HG02678 (cell line): Measurements from ENCODE around the gene KRTAP10-7.
"Not testable (repeated sequence)": the region's sequence is repeated elsewhere in the genome, so short reads cannot be mapped to it uniquely, and the experiment has no call there.

Experiments used
- ATAC-seq: cut with Tn5 transposase; IDR thresholded peaks from one replicate; pipeline ENCODE4 v1.9.1; 2021; ENCODE audit warnings: mild to moderate bottlenecking, moderate library complexity; ENCODE audit not compliant: unreplicated experiment

Gene KRTAP10-7

DNA sequence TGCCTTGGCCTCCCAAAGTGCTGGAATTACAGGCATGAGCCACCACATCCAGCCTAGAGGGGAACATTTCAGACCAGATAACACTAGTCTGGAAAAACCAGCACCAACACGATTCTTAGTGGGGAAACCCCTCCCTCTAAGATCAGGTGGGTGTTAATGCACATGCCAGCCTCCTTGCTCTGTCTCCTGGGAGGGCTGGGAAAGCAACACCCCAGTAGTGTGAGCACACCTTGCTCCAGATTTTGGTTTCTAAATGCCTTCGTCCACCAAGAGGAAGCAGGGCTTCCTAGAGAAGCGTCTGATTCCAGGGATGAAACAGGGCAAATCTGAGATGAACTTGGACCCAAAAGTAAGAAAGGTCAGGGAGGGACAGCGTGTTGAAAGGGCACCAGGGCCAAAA lies 29.1 kb upstream of the KRTAP10-7 start:
- no peak for ATAC-seq

DNA sequence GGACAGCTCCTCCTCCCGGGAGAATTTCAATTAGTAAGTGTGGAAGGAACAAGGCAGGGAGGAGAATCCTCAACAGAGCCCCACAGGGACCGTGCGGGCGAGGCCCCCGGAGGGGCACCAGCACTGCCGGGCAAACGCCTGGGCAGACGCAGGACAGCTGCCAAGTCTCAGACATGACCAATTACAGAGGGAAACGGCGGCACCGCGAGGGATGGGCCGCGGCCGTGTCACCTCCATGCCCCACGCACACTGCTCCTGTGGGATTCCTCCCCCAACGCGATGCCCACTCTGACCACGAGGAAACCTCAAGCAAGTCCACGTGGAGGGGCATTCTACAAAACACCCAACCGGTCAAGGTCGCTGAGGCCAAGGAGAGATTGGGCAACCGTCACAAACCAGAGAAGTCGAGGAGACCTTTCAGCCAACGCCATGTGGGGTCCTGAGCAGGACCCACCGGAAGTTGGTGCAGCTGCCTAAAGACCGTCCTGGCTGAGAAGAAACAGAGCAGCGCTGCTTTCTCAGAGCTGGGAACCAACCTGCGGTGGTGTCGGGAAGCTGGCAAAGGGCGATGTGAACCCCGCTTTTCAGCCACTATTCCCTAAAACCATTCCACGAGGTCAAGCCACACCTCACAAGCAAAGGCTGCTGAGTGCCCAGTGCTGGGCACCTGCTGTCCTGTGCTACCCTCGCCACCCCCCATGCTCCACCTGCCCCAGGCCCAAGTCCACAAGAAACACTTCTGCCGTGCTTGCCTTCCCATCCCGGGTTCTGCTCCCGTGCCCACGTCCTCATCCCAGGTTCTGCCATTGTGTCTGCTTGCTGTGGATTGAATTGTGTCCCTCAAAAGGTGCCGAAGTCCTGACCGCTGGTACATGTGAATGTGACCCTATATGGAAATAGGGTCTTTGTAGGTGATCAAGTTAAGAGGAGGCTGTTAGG lies 28.3 kb upstream of the KRTAP10-7 start:
- no peak for ATAC-seq

DNA sequence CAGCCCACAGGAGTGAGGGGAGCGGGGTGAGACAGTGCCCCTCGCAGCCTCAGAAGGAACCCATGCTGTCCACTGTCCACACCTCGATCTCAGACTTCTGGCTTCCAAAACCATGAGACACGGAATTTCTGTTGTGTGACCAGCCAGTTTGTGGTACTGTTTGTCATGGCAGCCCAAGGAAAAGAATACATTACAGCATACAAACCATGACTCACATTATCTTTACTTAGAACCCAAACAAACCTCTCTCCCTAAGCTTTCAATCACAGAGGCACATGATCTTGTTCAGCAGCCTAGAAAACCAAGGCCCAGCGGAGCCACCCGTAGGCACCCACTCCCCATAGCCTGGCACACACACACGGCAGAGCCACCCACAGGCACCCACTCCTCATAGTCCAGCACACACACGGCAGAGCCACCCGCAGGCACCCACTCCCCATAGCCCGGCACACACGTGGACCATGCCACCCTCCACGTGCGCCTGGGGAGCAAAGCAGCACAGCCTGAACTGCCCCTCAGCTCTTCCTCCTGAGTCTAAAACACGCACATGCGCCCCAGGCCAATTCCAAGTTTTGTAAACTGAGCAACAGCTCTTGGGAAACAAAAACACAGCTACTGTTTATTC lies 27.3 kb upstream of the KRTAP10-7 start:
- ATAC-seq = no peak

DNA sequence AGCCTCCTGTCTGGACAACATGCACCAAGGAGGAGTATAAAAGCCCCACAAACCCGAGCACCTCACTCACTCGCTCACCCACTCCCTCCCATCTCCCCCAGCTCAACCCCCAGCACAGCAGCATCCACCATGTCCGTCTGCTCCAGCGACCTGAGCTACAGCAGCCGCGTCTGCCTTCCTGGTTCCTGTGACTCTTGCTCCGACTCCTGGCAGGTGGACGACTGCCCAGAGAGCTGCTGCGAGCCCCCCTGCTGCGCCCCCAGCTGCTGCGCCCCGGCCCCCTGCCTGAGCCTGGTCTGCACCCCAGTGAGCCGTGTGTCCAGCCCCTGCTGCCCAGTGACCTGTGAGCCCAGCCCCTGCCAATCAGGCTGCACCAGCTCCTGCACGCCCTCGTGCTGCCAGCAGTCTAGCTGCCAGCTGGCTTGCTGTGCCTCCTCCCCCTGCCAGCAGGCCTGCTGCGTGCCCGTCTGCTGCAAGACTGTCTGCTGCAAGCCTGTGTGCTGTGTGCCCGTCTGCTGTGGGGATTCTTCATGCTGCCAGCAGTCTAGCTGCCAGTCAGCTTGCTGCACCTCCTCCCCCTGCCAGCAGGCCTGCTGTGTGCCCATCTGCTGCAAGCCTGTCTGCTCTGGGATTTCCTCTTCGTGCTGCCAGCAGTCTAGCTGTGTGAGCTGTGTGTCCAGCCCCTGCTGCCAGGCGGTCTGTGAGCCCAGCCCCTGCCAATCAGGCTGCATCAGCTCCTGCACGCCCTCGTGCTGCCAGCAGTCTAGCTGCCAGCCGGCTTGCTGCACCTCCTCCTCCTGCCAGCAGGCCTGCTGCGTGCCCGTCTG lies 26.6 kb upstream of the KRTAP10-7 start, which contains the start of gene KRTAP10-4:
Gene KRTAP10-4 (plus strand): TSS at position 100 of the 827 bp plus-strand sequence. CDS start 30 bp downstream, at position 130.
- not testable (repeated sequence) for ATAC-seq

DNA sequence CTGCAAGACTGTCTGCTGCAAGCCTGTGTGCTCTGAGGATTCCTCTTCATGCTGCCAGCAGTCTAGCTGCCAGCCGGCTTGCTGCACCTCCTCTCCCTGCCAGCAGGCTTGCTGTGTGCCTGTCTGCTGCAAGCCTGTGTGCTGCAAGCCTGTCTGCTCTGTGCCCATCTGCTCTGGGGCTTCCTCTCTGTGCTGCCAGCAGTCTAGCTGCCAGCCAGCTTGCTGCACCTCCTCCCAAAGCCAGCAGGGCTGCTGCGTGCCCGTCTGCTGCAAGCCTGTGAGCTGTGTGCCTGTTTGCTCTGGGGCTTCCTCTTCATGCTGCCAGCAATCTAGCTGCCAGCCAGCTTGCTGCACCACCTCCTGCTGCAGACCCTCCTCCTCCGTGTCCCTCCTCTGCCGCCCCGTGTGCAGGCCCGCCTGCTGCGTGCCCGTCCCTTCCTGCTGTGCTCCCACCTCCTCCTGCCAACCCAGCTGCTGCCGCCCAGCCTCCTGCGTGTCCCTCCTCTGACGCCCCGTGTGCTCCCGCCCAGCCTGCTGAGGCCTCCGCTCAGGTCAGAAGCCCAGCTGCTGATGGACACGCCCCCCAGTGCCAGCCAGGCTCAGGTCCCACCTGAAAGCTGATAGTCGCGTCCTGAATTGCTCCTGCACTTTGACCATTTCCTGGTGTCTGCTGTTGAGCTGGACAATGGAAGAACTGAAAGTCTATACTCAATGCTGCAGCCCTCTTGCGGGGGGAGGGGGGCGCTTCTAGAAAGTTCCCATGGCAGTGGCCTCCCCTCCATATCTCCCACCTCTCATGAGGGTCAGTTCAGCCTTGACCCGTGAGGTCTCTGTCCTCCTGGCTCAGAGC lies 25.7 kb upstream of the KRTAP10-7 start:
- no peak for ATAC-seq

DNA sequence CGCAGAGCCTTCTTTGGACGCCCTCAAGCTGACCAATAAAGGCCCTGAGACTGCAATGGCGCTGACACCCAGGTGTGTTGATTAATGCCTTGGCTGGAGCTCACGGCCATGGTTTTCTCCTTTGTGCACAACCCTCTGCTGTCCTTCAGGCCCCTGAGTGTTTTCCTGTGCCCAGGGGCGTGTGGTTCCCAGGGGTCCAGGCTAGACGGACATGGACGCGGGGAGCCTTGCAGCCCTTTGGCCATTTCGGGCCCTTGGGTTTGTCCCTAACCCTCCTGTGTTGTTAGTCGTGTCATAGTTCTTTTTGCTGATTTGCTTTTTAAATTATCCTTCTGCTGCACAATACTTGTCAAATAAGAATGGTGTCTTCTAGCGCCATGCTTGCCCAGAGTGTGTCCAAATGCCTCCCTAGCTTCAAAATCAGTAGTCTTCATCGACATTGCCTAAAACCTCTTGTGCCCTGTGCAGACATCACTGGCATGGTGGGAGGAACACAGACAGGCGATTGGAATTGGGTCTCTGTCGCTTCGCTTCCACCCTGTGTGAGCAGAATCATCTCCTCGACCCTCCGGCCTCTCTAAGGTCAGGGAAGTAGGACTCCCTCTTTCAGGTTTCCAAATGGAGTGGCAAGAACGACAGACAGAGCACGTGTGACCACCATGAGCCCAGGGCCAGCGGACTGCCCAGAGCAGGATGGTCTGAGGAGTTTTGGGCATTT lies 24.9 kb upstream of the KRTAP10-7 start:
- ATAC-seq = no peak

DNA sequence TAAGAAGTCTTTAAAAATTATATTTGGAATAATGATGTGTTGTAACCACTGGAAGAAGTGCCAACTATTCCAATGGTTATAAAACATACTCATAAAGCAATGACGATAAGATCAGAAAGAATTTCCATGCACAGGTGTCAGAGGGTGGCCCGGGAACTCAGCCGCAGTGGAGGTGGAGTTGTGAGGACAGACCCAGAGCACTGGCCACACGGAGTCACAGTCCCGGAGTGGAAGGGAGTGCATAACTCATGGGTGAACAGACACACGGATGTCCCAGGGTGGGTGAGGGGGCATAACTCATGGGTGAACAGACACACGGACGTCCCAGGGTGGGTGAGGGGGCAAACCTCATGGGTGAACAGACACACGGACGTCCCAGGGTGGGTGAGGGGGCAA lies 24.4 kb upstream of the KRTAP10-7 start:
- ATAC-seq = no peak

DNA sequence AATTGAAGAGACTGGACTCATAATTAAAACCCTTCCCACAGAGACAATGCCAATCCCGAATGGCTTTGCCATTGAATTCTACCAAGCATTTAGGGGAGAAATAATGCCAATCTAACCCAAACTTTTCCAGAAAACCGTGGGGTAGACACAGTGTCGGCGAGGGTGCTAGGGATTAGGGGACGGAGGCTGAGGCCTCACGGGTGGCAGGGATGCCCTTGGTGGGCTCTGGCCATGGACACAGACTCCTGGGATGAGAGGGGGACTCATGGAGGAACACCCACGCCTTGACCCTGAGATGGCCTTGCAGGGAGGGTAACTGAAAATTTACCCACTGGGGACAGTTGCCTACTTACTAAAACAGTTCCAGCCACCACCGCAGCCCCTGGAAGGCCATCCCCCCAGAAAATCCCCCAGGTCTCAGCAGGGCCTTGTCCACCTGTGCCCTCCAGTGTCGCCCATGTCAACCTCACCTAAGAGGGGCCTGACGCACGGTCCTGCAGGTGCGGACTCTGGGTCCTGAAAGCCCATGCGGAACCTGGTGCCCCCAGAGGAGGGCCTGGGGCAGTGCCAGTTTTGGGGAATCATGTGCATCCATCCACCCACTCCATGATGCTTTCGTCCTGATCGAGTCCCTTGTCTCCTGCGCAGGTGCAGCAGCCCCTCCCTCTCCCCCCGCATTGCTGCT lies 21.9 kb upstream of the KRTAP10-7 start:
- ATAC-seq = no peak

DNA sequence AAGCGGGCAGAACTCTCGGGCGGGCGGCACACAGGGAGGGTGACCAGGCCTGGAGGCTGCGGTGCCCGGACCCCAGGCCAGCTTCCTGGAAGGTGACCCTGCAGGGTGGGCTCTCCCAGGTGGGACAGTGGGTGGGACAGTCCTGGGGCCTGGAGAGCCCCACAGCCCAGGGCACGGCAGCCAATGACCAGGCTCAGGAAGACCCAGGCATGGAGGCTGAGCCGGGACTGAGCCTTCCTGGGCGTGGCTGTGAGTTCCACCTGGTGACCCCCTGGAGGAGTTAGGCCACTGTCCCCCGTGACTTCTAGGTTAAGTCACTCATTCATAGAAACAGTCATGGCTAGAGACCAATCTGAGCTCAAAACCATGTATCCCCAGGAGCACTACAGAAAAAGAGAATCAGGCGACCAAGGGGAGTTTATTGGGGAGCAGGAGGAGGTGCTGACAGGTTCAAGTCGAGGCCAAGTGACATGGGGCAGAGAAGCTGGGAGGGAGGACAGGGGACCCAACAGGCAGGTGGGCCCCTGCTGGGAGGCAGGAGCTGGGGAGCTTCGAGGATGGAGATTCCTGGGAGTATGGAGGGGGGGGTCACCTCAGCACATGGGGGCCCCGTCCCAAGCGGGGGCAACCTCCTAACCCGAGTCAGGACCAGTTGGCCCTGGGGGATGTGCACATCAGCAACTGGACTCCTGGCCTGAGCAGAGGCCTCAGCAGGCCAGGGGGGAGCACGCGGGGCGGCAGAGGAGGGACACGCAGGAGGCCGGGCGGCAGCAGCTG lies 21.2 kb upstream of the KRTAP10-7 start:
- ATAC-seq = no peak

DNA sequence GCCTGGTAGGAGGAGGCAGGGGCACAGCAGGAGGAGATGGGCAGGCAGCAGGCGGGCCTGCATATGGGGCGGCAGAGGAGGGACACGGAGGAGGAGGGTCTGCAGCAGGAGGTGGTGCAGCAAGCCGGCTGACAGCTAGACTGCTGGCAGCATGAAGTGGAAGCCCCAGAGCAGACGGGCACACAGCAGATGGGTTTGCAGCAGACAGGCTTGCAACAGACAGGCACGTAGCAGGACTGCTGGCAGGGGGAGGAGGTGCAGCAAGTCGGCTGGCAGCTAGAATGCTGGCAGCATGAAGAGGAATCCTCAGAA lies 20.6 kb upstream of the KRTAP10-7 start:
- no peak for ATAC-seq

DNA sequence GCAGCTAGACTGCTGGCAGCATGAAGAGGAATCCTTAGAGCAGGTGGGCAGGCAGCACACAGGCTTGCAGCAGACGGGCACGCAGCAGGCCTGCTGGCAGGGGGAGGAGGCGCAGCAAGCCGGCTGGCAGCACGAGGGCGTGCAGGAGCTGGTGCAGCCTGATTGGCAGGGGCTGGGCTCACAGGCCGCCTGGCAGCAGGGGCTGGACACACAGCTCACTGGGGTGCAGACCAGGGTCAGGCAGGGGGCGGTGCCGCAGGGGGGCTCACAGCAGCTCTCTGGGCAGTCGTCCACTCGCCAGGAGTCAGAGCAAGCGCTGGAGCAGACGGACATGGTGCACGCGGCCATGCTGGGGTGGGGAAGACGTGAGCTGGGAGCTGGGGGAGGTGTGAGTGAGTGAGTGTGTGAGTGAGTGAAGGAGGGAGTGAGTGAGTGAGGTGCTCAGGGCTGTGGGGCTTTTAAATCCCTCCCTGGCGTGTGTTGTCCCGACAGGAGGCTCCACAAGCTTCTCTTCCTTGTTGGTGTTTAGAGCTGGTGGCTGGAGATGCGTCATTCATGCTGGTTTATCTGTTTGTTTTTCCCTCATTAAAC lies 20.1 kb upstream of the KRTAP10-7 start, which contains the start of gene KRTAP10-5:
Gene KRTAP10-5 (minus strand): TSS at position 374 of the 591 bp plus-strand sequence. CDS start 26 bp downstream, at position 348.
- ATAC-seq = not testable (repeated sequence)

DNA sequence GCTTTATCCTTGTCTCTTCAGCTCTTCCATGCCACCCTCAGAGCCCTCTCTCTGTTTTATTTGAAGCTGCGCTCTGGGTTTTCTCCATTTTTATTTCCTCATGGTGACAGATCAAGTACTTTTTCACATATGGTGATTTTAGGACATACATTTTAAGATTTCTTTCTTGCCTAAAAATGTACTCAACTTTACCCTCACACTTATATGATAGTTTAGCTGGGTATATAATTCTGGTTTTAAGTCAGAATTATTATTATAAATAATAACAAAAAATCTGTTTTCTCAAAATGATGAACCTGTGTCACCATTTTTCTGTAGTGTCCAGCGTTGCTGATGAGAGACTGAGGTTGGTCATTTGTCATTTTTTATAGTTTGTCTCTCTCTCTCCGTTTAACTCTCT lies 19.2 kb upstream of the KRTAP10-7 start:
- ATAC-seq = no peak

DNA sequence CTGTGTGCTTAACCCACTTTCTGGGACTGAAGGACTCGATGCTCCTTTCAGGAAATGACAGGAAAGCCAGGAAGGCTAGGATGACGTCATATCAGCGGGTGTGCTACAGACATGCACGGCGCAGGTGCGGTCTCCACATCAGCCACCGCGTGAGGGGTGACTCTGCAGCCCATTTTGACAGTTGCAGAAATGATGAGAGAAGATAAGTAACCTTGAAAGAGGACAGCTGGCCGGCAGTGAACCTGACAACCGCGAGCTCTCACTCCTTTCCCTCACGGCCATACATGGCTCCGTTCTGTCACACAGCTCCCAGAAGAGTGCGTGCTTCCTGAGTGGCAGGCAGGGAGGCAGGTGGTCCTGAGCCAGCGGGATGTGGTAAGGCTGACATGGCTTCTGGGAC lies 18.3 kb upstream of the KRTAP10-7 start:
- no peak for ATAC-seq

DNA sequence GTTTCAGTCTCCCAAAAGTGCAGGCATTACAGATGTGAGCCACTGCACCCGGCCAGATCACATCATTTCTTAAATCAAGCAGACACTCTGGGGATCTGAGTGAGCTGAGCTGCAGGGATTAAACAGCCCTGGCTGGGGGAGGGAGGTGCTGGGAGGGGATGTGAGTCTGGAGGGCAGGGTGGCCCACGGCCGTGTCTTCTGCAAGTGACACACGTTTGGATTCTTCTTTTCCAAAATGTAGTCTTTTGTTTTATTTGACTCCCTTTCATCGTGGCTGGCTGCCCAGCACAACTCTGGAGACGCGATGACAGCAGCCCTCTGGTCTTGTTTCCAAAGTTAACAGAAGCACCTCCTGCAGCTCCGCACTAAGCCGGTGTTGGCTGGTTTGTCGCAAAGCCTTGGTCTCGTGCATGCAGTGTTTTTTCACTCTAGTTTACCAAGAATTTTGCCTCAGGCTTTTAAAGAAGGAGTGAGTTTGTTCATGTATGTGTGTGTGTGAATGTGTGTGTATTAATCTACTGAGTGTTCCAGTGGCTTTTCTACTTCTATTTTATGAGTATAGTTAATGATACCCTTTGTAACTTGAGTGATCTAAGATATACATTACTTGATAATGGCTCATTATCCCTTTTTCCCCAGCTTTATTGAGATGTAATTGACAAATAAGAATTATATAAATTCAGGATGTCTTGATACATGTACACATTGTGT lies 17.2 kb upstream of the KRTAP10-7 start:
- ATAC-seq = no peak

DNA sequence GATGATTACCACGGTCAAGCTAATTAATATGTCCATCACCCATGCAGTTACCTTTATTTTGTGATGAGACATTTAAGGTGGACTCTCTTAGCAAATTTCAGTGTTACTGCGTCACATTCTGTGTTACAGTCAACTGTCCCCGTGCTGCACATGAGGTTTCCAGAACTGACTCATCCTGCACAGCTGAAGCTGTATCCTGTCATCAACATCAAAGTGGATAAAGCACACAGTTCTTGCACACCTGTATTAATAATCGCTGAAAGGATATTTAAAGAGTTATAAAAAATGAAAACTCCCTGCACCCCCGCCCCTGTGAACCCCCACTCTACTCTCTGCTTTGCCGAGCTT lies 16.6 kb upstream of the KRTAP10-7 start:
- no peak for ATAC-seq

DNA sequence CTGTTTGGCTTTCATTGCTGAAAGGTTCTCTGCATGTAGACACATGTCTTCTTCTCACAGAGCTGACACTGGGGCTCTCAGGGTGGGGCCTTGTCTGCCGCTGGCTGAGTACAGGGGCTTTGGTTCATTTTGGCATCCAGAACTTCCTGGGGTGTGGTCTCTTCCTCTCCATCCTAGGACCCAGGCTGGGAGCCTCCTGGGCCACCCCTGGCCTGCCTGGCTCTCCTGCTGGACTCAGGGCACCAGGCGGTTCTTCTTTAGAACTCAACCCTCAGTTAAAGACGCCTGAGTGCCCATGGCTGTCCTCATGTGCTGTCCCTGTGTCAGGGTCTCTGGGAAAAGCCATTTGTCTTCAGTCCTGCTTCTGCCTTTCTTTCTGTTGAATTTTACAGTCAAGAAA lies 14.5 kb upstream of the KRTAP10-7 start:
- no peak for ATAC-seq

DNA sequence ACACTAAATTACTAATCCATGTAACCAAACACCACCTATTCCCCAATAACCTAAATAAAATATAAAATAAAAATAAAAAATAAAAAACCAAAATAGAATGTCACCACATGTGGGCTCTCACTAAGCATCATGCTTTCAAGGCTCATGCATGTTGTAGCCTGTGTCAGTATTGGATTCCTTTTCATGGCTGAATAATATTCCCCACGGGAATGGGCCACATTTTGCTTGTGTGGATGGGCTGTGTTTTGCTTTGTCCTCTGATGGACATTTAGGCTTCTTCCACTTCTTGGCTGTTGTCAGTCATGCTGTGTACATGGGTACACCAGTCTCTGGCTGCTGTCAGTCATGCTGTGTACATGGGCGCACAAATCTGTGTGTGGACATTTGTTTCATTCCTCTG lies 11.3 kb upstream of the KRTAP10-7 start:
- ATAC-seq = no peak
